ENCODE measurements around the gene UBR2.

UBR2 gene

DNA sequence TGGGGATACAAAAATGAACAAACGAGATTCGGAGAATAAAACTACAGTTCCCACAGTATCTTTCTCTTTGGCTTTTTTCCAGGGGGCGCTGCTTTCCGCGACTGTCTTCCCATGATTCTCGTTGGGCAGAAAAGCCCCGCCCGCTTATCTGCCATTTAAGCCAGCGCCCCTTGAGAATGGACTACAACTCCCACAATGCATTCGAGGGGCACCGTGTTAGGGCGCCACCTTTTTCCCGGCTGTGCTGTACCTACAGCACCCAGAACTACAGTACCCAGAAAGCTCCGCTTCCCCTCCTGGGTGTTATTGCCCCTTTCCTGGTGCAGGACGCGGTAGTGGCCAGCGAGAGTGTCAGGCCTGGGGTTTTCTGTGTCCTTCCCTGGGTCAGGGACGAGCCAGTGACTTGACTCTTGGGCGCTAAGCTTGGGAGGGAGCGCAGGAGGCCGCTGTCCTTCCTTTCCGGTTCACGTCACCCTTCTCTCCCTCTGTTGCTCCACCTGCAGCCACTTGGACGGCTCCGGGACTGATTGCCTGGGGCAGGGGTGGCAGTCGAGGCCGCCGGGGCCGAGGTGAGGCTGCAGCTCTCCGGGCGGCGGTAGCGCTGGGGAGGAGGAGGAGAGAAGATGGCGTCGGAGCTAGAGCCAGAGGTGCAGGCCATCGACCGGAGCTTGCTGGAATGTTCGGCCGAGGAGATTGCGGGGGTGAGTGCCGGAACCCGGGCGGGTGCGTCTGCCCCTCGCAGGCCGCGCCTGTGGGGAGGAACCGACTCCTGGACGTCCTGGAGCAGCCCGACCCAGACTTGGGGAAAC lies at the start of gene UBR2:
UBR2 (plus strand) TSS at position 333 of the 809 bp plus-strand sequence; CDS start at position 624, 291 bp downstream.
- DNase-seq (ENCODE audit: low read depth, low spot score), result peak; percentile 88

DNA sequence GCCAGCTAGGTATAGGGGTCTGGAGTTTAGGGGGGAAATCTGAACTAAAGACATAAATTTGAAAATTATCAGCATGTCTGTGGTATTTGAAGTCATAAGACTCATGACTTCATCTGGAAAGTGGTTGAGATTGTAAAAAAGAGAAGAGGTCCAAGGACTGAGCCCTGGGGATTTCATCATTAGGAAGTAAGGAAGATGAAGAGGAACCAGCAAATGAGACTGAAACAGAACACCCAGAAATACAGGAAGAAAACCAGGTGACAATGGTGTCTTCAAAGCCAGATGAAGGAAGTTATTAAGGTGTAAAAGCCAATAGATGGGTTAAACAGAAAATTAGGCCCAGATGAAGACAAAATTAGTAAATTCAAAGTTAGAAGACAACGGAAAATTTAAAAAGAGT lies 49.1 kb upstream of the UBR2 start:
- DNase-seq (ENCODE audit: low read depth, low spot score), result no peak

DNA sequence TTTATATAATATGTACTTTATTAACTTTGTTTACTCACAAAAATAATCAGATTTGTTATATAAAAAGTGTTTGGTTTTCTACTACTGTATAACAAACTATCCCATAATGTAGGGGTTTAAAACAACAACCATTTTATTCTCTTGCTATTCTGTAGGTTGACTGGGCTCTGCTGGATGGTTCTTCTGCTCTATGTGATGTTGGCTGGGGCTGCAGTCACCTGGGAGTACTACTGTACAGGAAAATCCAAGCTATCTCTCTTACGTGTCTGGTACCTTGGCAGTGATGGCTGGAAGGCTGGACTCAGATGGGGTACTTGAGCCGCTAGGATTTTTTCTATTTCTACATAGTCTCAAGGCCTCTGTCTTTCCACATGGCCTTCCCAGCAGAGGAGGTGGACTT lies 44.0 kb upstream of the UBR2 start:
- DNase-seq (ENCODE audit: low read depth, low spot score), result no peak

DNA sequence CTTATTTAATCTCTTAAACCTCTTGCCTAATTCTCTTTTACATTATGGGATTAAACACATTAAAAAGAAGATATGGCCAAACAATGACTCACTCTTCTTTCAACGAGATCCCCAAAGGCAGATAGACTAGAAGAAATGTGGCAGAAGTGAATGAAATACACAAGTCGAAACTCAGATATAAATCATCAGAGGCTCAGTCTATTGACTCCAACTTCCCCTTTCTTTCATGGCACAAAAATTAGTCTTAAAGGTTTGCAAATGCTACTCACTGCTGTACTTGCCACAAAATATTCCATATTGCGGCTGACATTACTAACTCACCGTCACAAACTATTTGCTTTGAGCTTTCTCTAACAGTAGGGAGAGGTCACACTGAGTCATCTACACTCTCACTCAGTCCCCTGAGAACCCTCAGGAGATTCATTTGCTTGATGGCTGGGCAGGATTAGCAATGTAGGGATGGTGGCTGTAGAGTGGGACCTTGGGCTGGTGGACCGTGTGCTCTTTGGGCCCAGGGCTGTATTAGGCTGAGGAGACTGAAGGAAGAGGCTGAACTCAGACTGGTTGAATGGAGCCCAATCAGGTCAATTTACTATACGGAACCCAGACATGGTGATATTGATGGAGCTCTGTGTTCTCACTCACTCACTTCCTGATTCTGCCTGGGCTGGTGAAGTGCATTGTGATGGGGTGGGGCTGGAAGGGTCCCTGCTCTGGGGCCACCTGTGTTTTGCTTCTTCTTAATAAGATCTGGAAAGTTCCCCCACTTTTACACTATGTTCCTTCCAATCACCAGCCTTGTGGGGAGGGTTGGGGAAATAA lies 42.8 kb upstream of the UBR2 start:
- DNase-seq (ENCODE audit: low read depth, low spot score), result no peak

DNA sequence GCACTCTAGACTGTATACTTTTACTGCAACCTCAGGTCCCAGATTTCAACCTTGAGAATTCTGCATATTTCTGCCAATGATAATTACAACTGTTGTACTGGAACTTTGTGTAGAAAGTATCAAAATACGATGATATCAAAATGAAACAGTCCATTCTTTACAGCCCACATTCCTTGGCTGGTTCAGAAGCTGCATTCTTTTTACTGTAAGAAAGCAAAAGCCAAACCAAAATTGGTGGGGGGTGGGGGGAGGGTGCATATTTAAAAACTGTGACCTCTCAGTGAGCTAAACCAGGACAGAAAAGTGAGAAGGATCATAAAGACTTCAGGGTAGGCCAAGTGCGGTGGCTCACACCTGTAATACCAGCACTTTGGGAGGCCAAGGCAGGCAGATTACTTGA lies 41.8 kb upstream of the UBR2 start:
- DNase-seq (ENCODE audit: low read depth, low spot score), result no peak

DNA sequence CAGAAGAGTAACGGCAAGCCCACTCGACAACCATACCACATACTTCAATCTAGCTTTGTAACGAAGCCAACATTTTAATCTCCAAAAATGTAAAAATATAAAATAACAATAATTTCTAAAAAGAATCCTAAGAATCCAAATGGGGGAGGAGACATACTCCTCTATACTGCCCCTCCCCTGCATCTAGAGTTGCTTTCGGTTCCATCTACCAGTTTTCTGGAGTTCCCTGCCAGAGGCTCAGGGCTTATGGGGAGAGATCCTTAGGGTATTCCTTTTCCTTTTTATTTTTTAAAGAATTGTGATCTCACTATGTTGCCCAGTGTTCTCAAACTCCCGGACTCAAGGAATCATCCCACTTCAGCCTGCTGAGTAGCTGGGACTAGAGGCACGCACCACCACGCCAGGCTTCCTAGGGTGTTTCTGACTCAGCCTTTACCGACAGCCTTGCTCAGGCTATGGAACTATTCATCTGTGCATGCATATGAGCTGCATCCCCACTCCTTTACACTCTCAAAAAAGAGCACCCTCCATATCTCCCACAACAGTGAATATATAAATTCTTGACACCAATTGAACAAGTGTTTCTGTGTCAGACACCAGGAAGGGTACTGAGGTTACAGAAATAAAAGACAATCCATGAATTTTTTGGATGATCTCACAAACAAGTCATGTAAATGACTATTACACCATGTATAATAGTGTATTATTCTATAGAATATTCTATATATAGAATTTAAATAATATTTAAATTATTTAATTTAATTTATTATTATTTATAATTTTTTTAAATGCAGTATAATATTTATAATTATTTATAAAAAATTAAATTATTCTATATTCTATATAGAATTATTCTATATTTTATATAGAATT lies 40.7 kb upstream of the UBR2 start:
- DNase-seq (ENCODE audit: low read depth, low spot score), result no peak

DNA sequence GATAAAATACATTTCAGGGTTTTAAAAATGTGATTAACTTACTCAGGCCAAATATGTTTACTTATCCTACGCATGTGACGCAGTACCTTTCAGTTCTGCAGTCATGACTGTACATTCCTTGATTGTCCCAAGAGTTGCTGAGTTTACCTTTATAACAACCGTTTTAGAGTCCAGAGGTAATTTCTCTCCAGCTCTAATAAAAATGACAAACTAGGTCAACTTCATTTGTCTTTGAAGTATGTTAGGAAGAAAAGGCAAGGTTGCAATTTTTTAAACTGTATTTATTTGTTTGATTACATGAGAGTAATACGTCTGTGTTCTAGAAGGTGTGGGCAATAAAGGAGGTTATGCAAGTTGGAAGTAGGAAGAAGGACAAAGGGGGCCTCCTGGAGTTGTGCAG lies 38.6 kb upstream of the UBR2 start:
- DNase-seq (ENCODE audit: low read depth, low spot score), result no peak

DNA sequence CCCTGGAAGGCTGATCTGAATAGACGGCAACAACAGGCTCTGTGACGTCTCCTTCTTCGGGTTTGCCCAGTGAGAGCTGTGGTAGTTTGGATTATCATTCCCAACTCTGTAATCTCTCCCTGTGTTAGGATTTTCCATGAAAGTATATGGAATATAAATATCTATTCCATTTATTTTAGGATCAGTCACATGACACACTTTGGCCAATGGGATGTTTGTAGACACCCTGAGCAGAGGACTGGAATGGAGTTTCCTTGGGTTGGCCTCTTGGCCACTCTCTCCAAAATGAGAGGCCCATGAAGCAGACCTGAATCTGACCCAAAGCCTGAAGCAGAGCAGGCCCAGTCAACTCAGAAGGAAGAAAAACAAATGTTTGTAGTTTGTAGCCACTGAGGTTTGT lies 37.2 kb upstream of the UBR2 start:
- DNase-seq (ENCODE audit: low read depth, low spot score), result no peak

DNA sequence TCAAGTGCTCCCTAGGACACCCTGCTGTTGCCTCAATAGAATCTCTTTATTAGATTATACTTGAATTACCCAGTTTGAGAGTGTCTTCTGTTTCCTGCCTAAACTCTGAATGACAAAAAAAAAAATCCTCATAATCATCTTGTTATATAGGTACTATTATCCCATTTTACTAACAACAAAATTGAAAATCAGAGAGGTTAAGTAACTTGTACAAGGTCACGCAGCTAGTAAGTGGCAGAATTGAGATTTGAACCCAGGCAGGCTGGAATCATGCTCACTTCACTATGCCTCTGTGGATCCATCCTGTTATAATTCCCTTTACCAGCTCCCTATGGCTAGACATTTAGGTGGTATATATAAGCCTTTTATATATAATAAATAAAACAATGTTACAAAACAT lies 36.6 kb upstream of the UBR2 start:
- no peak for DNase-seq (ENCODE audit: low read depth, low spot score)

DNA sequence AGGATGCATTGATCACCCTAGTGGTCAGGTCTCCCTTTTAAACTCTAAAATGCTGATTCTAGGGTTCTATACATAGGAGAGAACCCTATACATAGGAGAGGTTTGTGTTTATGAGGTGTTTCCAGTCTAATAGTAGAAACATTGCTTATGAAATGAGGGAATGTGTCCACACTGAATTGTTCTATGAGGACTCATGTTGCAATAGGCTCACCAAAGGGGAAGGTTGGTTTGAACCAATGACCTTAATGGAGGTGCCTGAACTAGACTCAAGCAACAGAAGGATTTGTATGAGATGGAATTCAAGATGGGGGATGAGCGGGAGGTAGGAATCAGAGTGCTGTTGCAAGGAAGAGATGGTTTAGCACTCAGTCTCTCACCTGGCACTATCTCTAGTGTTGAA lies 33.5 kb upstream of the UBR2 start:
- DNase-seq (ENCODE audit: low read depth, low spot score), result no peak

DNA sequence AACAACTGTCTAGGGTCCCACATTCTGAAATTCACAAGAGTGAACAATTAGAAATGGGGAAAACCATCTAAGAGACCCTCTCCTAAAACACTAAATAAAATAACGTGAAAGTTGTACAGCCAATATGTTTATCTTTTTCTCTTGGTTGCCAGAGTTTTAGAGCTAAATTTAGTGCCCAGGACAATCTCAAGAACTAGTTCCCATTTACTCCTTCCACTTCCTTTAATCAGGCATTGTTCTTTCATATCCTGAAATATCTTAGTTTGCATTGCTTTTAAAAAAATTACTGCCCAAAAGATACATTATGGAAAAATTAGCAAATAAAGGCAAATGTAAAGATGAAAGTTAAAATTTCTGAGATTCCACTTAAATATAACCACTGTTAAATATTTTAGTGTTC lies 33.1 kb upstream of the UBR2 start:
- DNase-seq (ENCODE audit: low read depth, low spot score), result no peak

DNA sequence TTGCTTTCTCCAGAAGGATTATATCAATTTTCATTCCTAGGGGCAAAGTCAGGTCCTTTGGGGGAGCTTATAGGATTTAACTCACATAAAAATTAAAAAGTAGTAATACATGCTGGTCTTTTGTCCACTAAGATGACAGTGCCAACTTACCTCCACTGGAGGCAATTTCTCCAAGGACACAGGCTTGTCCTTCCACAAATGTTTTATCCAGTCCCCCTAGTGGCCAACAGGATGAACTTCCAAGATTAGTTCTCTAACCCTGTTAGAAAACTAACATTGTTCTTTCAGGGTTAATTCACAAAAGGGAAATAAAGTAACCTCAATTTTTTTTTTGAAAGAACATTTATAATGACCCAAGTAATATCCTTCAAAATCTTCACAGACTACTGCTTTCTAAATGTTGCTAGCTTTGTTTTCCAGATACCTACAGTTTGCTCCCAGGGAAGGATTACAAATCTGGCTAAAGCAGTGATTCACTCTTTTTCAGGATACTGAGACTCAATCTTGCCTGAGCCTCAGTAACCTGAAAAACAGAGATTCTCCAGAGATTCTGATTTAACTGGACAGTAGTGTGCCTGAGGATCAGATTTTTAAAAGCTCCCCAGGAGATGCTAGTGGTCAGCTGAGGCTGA lies 31.7 kb upstream of the UBR2 start:
- no peak for DNase-seq (ENCODE audit: low read depth, low spot score)

DNA sequence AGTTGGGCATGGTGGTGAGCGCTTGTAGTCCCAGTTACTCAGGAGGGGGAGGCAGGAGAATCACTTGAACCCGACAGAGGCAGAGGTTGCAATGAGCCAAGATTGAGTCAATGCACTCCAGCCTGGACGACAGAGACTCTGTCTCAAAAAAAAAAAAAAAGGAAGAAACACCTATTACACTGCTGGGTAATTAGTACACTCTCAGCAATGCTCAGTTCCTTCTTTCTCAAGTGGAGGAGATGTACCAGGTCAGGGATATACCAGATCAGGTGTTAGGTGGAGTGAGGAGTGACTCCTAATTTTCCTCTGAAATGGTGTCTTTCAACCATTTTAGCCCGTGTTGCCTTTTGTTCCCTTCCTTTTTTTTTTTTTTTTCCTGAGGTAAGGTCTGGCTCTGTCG lies 30.0 kb upstream of the UBR2 start:
- DNase-seq (ENCODE audit: low read depth, low spot score), result no peak

DNA sequence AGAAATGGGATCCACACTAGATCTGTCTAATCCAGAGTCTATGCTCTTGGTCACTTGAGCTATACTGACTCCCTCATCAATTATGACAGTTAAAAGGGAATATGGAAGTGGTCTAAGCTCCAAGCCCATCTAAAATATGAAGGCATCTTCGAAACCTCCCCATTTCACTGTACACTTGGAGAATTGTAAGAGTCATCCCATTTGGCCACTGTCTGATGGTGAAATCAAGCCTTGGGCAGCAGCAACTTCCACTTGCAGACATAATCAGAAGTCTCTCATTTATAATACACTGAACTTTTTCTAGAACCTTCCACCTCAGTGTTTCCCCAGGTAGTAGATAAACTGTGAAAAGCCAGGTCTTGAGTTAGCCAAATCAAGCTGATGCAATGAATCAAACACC lies 26.3 kb upstream of the UBR2 start:
- no peak for DNase-seq (ENCODE audit: low read depth, low spot score)

DNA sequence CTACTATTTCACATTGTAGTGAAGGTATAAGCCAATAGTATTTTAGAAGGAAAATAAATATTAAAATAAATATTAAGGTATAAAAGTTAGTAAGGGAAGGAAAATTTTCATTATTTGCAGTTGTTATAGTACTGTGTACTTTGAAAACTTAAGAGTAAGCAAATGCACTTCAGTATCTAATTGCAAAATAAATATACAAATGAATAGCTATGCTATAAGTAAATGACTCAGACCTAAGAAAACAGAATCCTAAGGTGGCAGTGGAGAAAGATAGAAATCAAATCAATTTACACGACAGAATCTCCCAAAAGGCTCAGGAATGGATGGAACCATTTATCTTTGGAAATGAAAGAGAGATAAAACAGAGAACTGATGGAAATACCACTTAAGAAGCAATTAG lies 24.7 kb upstream of the UBR2 start:
- no peak for DNase-seq (ENCODE audit: low read depth, low spot score)

DNA sequence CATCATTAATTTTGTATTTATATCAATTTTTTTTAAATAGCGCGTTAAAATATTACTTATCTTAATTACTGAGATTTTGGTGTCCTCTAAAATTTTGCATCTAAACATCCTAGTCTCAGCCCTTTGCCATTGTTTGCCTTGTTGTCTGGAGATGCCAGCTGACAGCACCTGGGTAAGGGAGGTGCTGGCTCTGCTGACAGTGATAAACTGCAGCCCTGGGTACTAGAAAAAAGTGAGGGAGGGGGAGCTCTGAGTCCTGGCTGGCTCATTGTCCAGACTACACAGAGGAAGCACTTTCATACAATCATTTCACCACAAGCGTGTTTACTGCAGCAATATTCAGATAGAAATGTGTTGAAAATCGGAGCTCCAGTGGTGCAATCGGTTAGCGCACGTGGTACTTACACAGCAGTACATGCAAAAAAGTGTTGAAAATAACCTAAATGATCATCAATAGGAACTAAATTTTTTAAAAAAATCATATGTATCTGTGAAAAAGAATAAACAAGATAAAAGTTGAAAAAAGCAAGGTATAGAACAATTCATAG lies 18.5 kb upstream of the UBR2 start:
- DNase-seq (ENCODE audit: low read depth, low spot score), result no peak

DNA sequence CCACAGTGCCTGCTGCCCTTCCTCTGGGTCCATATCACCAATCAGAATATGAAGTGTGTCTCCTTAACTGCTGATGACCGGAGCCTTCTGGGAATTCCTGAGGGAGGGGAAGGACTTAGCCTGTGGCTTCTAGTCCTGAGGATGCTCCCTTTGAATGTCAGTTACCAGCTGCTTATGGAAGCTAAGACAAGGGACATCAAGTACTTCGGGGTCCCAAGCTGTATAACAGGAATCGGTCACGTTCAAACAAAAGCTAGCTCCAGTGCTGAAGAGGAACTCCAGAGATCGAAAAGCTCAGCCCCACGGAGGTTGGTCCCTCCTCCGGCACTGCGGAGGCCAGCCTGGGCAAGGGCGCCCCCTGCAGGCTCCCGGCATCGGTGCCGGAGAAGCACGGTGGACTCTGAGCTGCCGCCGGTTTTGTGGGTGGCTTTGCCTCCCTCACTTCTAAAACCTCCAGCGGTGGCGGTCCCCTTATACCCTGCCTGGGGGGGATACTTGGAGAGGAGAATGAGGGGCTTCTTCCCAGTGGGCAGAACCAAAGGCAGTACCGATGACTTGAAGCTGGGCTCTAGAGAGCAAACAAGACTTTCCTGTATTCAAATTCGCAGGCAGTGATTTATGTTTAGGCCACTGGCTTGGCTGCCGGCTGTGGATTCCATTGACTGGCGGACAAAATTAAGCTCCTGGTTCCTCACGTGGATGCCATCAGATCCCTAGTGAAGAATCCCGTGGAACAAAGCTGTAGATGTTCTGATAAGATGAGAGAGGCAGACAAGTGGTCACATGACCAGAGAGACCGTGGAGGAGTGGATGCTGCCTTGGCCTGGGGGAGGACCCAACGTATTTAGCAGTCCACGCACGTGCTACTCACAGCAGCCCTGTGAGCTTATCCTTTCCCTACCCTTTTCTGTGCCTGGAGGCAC lies 16.2 kb upstream of the UBR2 start:
- peak; percentile 76 for DNase-seq (ENCODE audit: low read depth, low spot score)

DNA sequence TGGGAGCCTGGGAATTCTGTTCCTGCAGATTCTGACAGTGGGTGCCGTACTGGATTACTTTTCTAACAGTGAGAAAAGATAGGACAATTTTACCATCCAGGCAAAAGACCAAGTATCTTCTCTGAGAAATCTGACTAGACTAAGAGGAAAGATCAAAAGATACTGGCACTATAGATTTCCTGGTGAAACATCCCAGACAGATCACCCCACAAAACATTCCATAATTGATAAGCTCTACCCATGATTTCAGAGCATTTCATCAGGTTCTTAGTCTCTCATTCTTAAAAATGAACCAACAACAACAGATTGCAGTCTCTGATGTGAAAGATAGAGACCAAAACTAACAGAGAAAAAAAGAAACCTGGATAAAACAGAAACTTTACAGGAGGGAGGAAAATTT lies 13.6 kb upstream of the UBR2 start:
- DNase-seq (ENCODE audit: low read depth, low spot score), result no peak

DNA sequence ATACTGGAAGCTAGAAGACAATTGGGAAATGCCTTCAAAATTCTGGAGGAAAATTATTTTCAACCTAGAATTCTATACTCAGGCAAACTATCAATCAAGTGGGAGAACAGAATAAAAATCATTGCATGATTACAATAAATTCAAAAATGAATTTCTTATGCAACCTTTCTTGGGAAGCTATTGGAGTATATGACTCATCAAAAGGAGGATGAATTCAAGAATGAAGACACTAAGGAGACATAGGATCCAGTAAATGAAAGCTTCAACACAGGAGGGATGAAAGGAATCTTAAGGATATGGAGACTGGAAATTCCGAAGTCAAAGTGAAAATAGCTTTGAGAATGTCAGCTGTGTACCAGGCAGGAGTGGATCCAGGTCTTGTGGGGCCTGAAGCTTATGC lies 12.6 kb upstream of the UBR2 start:
- DNase-seq (ENCODE audit: low read depth, low spot score), result no peak

DNA sequence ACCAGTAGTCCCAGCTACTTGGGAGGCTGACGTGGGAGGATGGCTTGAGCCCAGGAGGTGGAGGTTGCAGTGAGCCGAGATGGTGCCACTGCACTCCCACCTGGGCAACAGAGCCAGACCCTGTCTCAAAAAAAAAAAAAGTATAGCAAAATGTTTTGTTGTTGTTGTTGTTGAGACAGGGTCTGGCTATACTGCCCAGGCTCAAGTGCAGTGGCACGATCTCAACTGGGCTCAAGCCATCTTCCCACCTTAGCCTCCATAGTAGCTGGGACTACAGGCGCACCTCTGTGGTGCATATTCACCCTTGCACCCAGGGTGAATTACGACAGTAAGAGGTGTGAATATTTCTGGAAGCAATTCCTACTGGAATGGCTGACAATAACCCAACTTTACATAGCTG lies 11.4 kb upstream of the UBR2 start:
- no peak for DNase-seq (ENCODE audit: low read depth, low spot score)
